Inflammatory macrophage (primary cell): ENCODE results near the gene RASSF7.

Experiments used
- DNase-seq, 2 donors: peaks; one replicate each; pipeline ENCODE4 v3.0.0-alpha.2; 2020 to 2022

The RASSF7 gene

DNA sequence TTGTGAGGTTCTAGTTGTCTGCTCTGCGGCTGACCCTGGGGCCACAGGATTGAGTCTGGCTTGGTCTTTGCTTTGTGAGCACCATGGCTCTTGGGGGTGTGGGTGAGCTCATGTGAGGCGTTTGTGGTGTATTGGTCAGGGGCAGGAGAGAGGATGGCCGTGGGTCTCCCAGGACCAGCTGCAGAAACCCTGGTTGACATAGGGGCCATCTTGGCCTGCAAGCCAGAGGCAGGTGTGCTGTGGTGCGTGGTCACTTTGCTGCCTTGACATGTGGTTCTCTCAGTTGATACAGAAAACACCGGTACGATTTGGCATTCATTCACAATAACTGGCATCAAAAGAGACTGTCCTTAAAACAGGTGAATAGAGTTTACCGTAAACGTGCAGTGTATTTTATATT is 26.8 kb downstream of the RASSF7 start:
- DNase-seq, result no peak

GRCh38 chr11:587978-588380 is 27.2 kb downstream of the RASSF7 start:
- DNase-seq, result peak; percentile 92 to 94

GRCh38 chr11:589798-590197 is 29.0 kb downstream of the RASSF7 start:
- DNase-seq, result no peak

DNA sequence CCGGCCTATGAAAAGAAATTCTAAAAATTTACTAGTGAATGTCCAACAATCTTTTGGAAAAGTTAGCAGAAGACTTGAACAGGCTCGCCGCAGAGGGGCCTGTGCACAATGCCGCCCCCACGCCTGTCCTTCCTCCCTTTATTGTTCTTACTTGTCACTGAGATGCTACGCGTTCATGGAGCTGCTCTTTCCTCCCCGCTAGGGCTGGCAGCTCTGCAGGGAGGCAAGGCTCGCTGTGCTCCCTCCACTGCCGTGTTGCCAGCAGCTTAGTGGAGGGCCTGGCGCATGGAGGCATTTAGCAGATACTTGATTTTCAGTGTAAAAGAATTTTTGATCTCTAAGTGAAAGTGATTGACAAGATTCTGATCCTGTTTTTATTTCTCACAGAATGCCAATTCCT is 30.2 kb downstream of the RASSF7 start:
- DNase-seq, result no peak

DNA sequence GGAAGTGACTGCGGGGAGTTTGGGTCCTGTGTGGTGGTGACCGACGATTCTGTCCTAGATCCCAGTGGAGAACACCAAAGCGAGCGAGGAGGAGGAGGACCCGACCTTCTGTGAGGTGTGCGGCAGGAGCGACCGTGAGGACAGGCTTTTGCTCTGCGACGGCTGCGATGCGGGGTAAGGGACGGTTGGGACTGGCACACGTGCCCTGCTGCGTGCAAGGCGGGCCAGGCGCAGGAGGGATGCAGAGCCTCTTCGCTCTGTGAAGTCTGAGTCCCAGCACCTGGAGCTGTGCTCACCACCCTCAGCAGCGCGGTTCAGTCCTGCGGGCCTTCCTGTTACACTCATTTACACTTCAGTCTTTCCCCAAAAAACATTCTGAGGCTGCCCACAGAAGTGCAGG is 31.7 kb downstream of the RASSF7 start:
- DNase-seq, result no peak

- no peak for DNase-seq
Observed at GRCh38 chr11:592918-593317, 32.1 kb downstream of the RASSF7 start.

GRCh38 chr11:593347-593746 is 32.6 kb downstream of the RASSF7 start:
- no peak for DNase-seq

- no peak for DNase-seq
Observed at GRCh38 chr11:595400-595799, 34.6 kb downstream of the RASSF7 start.

- no peak for DNase-seq
Observed at GRCh38 chr11:596374-596773, 35.6 kb downstream of the RASSF7 start.

- no peak for DNase-seq
Observed at GRCh38 chr11:597166-597725, 36.5 kb downstream of the RASSF7 start.

- DNase-seq, result no peak
Observed at GRCh38 chr11:598005-598680, 37.4 kb downstream of the RASSF7 start.

GRCh38 chr11:601573-602245 is 40.9 kb downstream of the RASSF7 start:
- no peak for DNase-seq

DNA sequence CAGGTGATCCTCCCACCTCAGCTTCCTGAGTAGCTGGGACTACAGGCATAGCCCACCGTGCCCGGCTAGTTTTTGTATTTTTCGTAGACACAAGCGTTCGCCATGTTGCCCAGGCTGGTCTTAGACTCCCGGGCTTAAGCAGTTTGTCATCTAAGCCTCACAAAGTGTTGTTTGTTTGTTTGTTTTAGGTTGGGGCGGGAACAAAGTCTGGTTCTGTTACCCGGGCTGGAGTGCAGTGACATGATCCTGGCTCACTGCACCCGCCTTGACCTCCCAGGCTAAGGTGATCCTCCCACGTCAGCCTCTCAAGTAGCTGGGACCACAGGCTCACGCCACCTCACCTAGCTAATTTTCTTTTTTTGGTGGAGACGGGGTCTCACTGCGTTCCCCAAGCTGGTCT is 42.4 kb downstream of the RASSF7 start:
- DNase-seq, result no peak

- DNase-seq, result no peak
Observed at GRCh38 chr11:605286-606129, 44.7 kb downstream of the RASSF7 start.

- no peak for DNase-seq
Observed at GRCh38 chr11:606245-606644, 45.5 kb downstream of the RASSF7 start.

DNA sequence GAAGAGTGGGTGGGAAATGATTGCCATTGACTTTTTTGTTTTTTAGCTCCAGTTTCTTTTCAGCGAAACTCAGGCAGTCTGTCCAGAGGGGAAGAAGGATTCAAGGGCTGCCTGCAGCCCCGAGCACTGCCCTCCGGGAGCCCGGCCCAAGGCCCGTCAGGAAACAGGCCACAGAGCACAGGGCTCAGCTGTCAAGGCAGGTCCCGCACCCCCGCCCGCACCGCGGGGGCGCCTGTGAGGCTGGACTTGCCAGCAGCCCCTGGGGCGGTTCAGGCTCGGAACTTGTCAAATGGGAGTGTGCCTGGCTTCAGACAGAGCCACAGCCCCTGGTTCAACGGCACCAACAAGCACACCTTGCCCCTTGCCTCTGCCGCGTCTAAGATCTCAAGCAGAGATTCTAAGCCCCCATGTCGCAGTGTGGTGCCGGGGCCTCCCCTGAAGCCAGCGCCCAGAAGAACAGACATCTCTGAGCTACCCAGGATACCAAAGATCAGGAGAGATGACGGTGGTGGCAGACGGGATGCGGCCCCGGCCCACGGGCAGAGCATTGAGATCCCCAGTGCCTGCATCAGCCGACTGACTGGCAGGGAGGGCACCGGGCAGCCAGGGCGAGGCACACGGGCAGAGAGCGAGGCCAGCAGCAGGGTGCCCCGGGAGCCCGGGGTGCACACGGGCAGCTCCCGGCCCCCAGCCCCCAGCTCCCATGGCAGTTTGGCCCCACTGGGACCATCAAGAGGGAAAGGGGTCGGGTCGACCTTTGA is 46.4 kb downstream of the RASSF7 start:
- no peak for DNase-seq

- no peak for DNase-seq
Observed at GRCh38 chr11:607971-608659, 47.3 kb downstream of the RASSF7 start.

DNA sequence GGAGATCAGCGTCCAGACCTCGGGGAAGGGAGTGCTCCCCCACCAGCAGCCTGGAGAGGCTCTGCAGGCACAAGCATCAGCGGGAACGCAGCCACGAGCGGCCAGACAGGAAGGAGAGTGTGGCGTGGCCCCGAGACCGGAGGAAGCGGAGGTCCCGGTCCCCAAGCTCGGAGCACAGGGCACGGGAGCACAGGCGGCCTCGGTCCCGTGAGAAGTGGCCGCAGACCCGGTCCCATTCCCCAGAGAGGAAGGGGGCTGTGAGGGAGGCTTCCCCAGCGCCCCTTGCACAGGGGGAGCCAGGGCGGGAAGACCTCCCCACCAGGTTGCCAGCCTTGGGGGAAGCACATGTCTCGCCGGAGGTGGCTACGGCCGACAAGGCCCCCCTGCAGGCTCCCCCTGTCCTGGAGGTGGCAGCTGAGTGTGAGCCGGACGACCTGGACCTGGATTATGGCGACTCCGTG is 48.1 kb downstream of the RASSF7 start:
- no peak for DNase-seq

GRCh38 chr11:609341-609811 is 48.6 kb downstream of the RASSF7 start:
- no peak for DNase-seq

GRCh38 chr11:610146-610801 is 49.5 kb downstream of the RASSF7 start:
- DNase-seq, result no peak
